HG02885 (cell line): ENCODE results near the gene OMA1.
"Not testable (repeated sequence)": the region's sequence is repeated elsewhere in the genome, so short reads cannot be mapped to it uniquely, and the experiment has no call there.

Experiments
- ATAC-seq: cut with Tn5 transposase; IDR thresholded peaks from one replicate; pipeline ENCODE4 v1.9.1; 2021; ENCODE audit warnings: mild to moderate bottlenecking; ENCODE audit not compliant: unreplicated experiment, poor library complexity

The OMA1 gene

DNA sequence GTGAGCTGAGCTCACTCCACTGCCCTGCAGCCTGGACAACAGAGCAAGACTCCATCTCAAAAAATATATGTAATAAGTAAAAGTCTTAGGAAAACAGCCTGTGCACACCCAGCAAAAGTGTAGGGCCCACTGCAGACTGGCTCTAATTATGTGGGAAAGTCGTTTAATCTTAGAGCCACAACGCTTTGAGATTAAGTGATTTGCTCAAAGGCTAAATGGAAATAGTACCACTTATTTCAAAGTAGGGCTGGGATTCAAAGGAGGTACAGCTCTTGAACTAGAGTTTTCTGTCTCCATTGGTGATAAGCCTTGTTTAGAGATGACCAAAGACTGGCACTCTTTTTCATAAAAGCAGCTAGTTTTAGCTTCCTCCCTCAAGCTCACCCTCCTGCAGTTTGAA lies 28.3 kb upstream of the OMA1 start:
- ATAC-seq: no peak

DNA sequence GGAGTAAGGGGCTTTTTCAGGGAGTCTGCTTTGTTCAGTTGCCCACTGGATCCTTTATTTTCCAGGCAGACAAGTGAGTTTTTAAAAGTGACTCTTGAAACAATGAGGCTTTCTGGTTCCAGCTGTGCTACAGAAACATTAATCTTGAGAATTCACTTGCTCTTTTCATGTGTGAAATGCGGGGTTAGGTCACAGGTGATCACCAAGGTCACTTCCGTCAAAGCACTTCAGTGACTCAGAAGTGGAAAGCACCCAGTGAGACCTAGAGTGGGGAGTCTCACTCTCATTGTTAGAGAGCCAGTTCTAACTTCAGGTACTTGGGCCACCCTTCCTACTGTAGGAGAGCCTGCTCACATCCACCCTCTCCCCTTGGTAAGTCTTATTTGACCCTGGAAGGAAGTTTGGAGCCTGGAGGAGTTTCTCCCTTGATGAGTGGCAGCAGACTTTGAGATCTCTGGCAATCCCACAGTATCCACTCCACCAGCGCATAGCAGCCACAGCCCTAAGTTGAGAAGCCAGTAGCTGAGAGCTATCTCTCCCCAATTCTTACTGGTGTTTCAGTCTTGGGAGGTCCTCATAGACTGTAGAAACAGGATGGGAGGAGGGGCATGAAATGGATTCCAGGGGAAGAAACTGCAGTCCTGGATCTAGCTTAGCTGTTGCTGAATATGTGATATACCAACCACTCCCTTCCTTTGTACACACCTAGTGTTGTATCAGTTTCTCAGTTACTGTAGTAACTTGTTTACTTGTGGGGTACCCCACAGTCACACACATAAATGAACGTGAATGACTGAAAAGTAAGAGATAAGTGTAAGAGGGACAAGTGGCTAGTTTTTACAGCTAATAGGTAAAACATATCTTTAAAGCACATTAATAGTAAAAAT lies 27.4 kb upstream of the OMA1 start:
- peak; percentile 96 for ATAC-seq

DNA sequence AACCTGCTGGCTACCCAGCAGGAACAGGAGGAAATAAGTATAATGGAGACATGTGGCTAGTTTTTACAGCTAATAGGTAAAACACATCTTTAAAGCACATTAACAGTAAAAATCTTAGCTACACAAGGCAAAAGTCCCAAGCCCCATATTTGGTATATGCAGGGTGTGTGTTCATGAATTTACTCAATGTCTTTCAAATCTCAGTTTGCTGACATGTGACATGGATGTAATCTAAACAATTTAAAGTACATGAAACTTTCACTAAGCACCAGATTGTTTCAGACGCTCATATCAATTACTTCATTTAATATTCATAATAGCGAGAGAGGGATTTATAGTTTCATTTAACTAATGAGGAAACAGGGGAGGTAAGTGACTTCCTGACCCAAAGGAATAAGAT lies 26.6 kb upstream of the OMA1 start:
- no peak for ATAC-seq

DNA sequence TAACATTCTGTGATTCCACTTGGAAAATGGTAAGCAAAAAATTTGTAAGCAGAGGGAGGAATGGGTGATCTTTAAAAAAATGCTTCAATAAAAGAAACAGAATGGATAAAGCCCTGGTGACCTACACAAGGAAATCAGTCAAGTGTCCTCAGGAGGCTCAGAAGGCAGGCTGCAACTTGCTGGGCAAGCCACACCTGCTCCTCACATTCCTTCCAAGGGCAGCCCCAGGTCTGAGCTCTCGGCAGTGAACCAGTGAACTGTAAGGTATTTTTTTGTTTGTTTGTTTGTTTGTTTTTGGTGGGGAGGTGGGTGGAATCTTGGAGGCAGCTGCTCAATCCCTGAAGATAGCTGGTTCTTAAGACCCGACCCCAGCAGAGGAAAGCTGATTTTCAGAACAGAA lies 26.2 kb upstream of the OMA1 start:
- ATAC-seq: no peak

DNA sequence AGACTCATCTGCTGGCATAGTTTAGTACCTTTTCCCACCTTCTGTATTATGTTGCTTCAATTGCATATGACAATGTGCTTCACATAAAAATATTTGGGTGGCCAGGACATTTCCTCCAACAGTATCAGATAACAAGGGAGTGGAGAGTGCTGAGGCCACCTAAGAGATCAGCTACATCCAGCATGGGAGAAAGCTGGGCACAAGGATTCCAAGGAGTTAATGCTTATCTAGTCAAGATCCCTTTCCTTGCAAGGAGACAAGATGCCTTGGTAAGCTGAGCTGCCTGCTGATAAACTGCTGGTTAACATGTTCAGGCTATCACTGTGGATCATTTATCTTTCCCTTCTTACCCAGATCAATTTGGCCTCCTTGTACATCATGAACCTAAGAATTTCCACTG lies 25.1 kb upstream of the OMA1 start:
- no peak for ATAC-seq

DNA sequence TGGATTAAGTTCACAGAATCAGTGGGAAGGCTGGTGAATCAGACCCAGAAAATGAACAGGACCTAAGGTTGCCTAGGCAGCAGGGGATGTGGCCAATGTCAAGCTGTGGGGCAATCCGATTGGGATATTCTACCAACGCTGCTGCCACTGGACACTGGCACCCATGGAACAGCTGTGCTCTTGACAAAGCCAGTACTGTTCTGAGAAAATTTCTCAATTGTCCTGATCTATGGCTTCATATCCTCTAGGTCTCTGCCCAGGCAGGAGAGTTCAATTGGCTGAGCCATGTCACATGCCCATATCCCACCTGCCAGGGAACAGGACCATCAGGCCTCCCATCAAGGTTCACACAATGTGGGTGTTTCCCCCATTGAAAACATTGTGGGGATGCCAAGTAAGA lies 24.3 kb upstream of the OMA1 start:
- ATAC-seq: no peak

DNA sequence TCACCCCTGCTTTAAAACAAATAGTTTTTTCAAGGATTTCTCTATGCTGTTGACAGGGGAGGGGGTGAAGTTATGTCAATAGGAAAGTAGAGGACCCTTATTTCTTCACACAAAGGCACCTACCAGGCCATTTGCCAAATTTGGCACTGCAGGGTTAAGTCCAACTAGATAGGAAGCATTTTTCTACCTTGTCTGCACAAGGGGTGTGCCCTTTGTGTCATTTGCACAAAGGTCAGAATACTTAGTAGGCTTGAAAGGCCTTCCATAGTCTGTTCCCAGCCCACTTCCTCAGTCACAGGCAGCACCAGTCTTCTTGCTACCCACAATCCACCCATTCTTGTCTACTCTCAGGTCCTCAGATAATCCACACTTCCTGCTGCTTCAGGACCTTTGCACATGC lies 23.6 kb upstream of the OMA1 start:
- ATAC-seq: no peak

DNA sequence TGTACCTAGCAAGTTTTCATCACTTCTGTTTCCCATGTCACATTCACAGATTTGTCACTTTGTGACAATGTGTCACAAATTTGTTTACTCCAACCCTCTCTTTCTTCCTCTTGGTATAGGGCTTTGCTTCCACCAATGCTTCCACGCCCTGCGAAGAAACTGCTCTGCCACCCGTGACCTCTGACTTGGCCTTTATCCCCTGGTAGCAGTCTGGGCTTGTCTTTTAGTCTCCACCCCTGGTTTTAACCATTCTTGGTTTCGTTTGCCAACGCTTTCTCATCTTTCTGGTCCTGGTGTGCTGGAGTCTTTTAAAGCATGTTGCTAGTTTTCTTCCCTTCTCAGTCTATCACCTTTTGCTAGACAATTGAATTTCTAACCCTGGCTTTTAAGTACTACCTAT lies 22.4 kb upstream of the OMA1 start:
- no peak for ATAC-seq

DNA sequence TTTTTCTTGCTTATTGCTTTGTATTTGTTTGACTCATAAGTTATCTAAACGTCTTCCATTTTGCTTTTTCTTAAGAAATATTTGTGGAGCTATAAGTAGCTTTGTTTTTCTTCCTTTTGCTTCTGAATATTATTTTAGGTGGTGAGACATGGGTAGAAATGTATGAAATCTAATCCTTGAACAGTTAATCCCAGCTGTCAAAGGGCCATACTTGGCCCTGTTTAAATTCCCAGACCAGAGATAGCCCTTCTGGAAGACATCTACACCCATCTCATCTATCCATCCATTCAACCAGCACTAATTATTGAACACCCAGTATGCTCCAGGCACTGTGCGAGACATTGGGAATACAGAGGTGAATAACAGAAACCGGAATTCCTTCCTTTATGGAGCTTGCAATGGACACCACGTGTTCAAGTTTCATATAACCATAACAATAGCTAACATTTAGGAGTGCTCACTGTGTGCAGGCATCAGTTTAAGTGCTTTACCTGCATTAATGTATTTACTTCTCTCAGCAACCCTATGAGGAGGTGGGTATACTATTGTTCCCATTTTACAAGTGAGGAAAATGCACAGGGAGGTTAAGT lies 21.8 kb upstream of the OMA1 start:
- no peak for ATAC-seq

DNA sequence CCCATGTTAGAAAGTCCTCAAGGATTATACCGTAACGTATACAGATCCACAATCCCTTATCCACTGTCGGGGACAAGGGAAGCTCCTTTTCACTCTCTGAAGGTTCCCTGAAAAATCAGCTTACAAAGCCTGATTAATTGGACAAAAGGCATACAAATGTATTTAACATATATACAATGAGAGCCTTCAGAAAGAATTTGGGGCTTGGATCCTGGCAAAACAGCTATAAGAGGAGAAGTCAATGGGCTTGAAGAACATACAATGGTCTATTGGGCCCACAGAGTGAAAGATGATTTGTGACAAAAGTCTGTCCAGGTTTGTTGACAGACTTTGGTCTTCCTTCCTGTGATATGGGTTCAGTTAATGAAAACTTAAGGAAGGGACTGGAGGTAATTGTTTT lies 19.8 kb upstream of the OMA1 start:
- no peak for ATAC-seq

DNA sequence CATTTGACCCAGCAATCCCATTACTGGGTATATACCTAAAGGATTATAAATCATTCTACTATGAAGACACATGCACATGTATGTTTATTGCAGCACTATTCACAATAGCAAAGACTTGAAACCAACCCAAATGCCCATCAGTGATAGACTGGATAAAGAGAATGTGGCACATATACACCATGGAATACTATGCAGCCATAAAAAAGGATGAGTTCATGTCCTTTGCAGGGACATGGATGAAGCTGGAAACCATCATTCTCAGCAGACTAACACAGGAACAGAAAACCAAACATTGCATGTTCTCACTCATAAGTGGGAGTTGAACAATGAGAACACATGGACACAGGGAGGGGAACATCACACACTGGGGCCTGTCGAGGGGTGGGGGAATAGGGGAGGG lies 17.2 kb upstream of the OMA1 start:
- not testable (repeated sequence) for ATAC-seq

DNA sequence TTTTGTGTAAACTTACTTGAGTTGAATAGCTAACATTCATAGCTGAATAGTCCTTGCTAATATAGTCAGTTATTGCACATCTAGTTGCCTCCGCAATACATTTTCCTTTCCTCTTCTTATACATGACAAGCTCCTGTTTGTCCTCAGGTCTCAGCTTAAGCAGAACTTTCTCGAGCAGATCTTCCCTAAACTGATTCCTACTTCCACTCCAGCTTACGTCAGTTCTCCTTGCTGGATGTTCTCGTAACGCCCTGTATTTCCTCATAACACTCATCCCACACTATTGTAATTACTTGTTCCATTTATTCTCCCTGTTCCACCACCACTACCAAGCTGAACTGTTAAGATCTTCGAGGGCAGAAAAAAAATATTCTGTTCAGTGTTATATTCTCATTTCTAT lies 15.1 kb upstream of the OMA1 start:
- no peak for ATAC-seq

DNA sequence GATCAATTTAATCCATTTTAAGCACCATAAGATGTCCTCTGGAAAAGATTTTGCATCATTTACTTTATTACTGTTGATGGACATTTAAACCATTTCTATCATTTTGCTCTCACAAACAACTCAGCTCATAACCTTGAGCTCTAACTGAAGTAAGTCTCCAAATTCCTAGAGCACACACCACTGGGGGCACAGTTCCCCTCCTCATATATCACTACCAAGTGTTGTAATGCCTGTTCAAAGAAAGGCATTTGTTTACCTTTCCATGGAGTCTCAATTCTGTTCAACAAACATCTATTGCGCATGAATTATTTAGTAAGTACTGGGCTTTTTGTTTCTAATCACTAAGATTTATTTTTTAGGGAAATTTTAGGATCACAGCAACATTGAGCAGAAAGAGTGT lies 8.9 kb upstream of the OMA1 start:
- no peak for ATAC-seq

DNA sequence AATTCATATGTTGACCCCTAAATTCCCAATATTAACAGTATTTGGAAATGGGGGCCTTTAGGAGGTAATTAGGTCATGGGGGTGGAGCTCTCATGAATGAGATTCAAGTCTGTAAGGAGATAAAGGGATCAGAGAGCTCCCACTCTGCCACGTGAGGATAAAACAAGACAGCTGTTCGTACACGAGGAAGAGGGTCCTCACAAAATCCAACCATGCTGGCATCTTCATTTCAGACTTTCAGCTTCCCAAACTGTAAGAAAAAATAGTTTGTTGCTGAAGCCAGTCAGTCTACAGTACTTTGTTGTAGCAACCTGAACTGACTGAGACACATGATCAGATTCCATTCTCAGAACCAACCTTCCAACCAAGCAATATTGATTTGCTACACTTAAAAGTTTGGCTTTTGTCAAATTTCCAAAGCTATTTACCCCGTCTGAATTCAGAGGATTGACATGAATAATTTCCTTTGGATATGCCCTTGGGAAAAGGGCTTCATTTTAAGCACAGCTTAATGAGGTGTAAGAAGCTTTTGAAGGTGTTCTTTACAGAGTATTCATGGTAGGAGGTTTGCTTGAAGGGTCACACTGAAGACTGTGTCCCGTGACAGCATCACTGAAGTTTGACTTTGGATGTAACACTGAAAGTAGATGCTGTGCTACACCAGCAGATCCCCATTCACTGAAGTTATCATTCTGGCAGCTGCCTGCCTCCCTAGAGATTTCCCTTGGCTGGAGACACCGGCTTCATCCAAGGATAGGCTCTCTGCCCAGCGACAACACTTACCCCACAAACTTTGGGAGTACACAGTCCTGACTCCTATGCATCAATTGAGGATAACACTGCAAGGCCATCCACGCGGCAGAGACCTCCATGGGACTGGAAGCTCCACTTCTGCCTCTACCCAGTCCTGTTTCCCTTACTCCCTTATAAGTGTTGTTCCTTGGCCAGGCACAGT lies 4.9 kb upstream of the OMA1 start:
- no peak for ATAC-seq

DNA sequence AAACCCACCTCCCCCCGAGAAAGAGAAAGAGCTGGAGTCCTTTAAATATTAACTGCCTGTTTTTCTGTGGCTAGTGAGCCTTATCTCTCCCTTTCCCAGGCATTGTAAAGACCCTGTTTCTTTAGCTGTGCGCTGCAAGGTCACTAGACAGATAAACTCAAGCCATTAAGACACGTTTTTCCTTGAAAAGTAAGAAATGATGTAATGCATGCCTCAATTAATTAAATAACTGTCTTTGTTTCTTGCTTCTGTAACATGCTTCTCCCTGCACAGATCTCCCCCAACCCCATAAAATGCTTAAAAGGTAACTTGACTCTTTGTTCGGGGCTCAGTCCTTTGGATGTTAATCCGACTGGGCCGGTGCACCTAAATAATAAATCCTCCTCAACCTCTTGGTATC lies 2.8 kb upstream of the OMA1 start:
- not testable (repeated sequence) for ATAC-seq

DNA sequence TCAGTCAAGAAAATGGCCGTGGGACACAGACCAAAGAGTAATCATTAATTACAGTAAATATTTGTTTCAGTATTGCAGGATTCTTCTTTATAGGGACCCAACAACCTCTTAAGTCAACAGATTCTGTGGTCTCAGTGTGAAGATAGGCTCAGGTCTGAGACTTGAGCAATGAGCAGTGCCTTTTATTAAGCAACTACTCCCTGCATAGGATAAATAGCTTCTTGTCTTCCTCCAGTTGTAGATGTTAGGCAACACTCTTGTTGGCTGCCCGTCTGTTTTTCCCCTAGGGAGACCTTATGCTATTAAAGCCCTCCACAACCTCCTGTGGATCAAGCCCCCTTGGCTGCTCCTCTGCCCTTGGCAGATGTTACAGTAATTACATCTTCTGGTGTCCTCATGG lies 1.8 kb upstream of the OMA1 start:
- no peak for ATAC-seq

DNA sequence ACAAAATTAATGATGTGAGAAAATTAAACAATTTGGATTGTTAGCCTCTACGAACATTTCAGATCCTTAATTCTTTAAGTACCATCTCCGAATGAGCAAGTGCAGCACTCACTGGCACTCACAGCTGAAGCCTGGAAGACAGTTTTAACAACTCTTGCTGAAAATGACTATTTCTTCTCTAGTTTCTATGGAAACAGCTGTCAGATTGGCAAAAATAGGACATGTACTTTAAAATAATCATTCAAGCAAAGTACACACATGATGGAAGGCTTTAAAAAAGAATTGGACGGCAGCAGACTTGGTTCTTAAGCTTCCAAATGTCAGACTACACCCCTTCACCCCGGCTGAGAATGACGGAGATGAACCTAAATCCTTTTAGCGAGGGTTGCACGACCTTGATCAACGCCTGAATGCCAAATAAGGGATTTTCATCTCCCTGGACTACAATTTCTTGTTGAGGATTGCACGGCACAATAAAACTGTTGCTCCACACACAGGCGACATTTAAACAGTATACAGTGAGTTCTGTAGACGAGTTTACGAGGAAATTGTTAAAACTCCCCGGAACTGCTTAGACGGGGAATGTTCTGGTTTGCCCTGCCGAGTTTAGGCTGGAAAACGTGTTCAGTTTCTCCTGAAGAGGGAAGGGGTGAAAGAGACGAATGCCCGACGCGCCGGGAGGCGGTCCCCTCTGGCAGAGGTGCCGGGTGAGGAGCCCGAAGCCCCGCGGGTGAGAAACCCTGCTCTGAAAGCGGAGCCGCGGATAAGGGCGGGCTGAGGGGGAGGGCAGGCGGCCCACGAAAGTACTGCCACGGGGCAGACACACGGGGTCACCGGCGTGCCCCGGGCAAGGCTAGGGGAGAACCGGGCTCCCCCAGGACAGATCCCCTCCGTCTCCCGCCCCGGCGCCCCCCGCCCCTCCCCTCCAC lies 671 bp downstream of the OMA1 start:
- ATAC-seq: peak; percentile 53

DNA sequence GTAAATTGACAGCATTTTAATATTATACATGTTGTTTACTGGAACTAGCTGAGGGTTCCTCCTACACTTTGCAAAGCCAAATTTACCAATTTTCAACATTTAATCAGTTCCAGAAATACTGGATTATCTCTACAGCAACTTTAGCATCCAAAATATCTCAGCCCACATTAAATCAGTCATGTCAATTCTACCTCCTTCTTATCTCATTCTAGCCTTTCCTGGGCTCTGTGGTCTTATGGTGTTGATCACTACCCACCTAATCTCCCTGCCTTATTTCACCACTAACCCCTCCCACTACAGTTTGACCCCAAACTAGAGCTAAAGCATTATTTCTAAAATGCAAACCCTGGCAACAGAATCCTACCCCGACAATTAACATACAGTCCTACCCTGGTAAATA lies 3.3 kb downstream of the OMA1 start:
- no peak for ATAC-seq

DNA sequence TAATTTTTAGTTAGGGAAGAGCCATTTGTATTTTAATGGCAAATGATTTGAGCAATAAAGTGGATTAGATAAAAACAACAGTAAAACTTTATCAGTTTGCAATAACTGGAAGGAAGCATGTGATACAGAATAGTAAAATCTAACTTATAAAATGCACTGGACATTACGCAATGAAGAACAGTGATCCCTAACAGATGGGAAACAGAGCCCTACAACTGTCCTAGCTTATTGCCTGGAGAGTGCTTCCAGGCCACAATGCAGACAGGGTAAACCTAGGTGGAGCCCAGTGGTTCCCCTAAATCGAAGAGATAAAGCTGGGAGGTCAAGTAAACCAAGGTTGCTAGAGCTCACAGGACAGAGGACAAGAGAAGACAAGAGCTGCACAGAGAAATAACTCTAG lies 7.0 kb downstream of the OMA1 start:
- no peak for ATAC-seq

DNA sequence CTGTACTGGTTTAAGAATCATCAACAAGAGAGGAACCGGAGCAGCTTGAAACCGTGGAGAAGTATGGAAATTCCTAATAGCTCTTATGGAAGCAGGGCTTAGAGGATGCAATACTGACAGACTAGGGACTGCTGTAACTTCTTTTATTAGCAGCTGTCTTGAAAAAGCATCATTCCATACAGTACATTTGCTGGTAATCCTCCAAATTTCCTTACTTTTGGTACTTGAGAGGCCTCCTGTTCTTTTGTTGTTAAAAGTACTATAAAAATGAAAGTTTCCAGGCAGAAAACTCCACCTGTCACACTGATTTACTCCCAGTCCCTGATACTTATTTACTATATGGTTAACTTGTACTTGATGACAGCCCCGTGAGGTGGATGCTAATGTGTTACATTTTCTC lies 7.7 kb downstream of the OMA1 start:
- no peak for ATAC-seq
